Endothelial cell (in vitro differentiated cells): ENCODE measurements around the gene CDSN. TPM values are rescaled to one million over a fixed set of nuclear protein-coding genes. Genes with fewer than 3 reads are reported as not detected.

ENCODE experiments used
- DNase-seq: peaks from one replicate; pipeline ENCODE4 v3.0.0; 2021; ENCODE audit warnings: low spot score
- H3K27ac Mint-ChIP-seq: one replicate; pipeline ENCODE4 v1.8.0; 2021; ENCODE audit warnings: mixed read lengths, inconsistent platforms; ENCODE audit not compliant: unreplicated experiment
- H3K27me3 Mint-ChIP-seq: one replicate; pipeline ENCODE4 v1.8.0; 2021; ENCODE audit warnings: mild to moderate bottlenecking, moderate library complexity, mixed read lengths, inconsistent platforms; ENCODE audit not compliant: unreplicated experiment
- H3K36me3 Mint-ChIP-seq: one replicate; pipeline ENCODE4 v1.8.0; 2021; ENCODE audit warnings: mild to moderate bottlenecking, low read depth, mixed read lengths, inconsistent platforms; ENCODE audit not compliant: unreplicated experiment
- H3K4me1 Mint-ChIP-seq: one replicate; pipeline ENCODE4 v1.8.0; 2021; ENCODE audit warnings: mild to moderate bottlenecking, mixed read lengths, inconsistent platforms; ENCODE audit not compliant: unreplicated experiment
- H3K4me3 Mint-ChIP-seq: one replicate; pipeline ENCODE4 v1.8.0; 2021; ENCODE audit warnings: mild to moderate bottlenecking, mixed read lengths, inconsistent platforms; ENCODE audit not compliant: unreplicated experiment
- H3K9me3 Mint-ChIP-seq: one replicate; pipeline ENCODE4 v1.8.0; 2021; ENCODE audit warnings: mixed read lengths, inconsistent platforms; ENCODE audit not compliant: unreplicated experiment
- total RNA-seq: library from RNA; stranded (reverse); fragmentation: NEBNext Ultra II Directional; extraction: Animal tissue kit (Norgen Biotek cat#: 25700); gene quantifications from one replicate; pipeline ENCODE4 v1.2.1, GENCODE V29; 2021; ENCODE audit not compliant: unreplicated experiment
- TF ChIP-seq, protein P1 (sequence below): fragments of 200-600 bp; sonication (generic); IDR thresholded peaks from one replicate; pipeline ENCODE4 v1.5.0; 2021; ENCODE audit warnings: antibody characterized with exemption; ENCODE audit not compliant: unreplicated experiment

The CDSN gene
- total RNA-seq, 1 donor from 2014 or later = not detected

GRCh38 chr6:31149827-31150447 lies 29.7 kb upstream of the CDSN start:
- no peaks in the 10 kb centered on the region for H3K9me3 Mint-ChIP-seq
- H3K36me3 Mint-ChIP-seq = peaks cover 11% of the 10 kb centered on the region
- TF ChIP-seq, protein P1, sequence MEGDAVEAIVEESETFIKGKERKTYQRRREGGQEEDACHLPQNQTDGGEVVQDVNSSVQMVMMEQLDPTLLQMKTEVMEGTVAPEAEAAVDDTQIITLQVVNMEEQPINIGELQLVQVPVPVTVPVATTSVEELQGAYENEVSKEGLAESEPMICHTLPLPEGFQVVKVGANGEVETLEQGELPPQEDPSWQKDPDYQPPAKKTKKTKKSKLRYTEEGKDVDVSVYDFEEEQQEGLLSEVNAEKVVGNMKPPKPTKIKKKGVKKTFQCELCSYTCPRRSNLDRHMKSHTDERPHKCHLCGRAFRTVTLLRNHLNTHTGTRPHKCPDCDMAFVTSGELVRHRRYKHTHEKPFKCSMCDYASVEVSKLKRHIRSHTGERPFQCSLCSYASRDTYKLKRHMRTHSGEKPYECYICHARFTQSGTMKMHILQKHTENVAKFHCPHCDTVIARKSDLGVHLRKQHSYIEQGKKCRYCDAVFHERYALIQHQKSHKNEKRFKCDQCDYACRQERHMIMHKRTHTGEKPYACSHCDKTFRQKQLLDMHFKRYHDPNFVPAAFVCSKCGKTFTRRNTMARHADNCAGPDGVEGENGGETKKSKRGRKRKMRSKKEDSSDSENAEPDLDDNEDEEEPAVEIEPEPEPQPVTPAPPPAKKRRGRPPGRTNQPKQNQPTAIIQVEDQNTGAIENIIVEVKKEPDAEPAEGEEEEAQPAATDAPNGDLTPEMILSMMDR = no peak
- peaks cover 2% of the 10 kb centered on the region for H3K27me3 Mint-ChIP-seq
- no peak for DNase-seq
- no peaks in the 10 kb centered on the region for H3K4me1 Mint-ChIP-seq
- H3K27ac Mint-ChIP-seq = no peak overlapping the region
- no peak overlapping the region for H3K4me3 Mint-ChIP-seq

- Mint-ChIP-seq H3K4me3 (no peak overlapping the region), H3K9me3 (no peaks in the 10 kb centered on the region), H3K27ac (no peak overlapping the region), H3K36me3 (peaks cover 6% of the 10 kb centered on the region), H3K4me1 (peaks cover 12% of the 10 kb centered on the region), H3K27me3 (peaks cover 4% of the 10 kb centered on the region)
- TF ChIP-seq, protein P1 = no peak
- DNase-seq = no peak
Observed at GRCh38 chr6:31145386-31145785, 25.1 kb upstream of the CDSN start.

DNA sequence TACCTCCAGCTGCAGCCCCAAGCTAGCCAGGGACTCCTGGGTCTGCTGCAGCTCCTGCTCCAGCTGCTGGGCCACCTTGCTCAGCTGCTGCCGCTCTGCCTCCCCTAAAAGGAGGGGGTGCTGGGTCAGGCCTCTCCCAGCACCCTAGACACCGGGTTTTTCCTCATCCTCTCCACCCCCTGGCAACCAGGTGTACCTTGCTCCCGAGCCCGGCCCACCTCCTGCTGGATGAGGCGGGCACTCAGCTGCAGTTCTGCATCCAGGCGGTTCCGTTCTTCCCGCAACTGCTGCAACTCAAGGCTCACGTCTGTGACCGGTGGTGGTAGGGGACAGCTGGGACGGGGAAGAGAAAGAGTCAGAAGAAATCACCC lies 24.7 kb upstream of the CDSN start:
- TF ChIP-seq, protein P1 = no peak
- Mint-ChIP-seq H3K27me3 (peaks cover 4% of the 10 kb centered on the region), H3K9me3 (no peaks in the 10 kb centered on the region), H3K4me1 (peaks cover 15% of the 10 kb centered on the region), H3K27ac (no peak overlapping the region), H3K36me3 (peaks cover 6% of the 10 kb centered on the region), H3K4me3 (no peak overlapping the region)
- no peak for DNase-seq

DNA sequence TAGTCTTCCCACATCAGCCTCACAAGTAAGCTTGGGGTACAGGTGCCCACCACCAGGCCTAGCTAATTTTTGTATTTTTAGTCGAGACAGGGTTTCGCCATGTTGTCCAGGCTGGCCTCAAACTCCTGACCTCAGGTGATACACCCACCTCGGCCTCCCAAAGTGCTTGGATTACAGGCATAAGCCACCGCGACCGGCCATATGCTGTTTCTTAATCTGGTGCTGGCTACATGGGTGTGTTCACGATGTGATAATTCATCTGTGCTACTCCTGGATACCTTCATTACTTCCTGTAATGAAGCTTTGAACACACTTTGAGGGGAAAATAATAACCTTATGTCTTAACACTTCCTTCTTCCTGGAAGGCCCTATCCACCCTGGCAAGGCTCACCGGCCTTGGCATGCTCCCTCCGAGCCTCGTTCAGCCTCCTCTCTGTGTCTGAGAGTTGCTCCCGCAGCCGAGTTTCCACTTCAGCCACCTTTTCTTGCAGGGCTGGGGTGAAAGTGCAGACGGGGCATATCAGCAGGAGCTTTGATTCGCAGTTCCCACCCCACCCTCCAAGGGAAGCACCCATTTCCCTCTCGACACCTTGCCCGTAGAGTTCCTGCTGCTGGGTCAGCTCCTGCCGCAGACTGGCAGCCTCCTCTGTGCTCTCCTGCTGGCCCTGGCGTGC lies 24.2 kb upstream of the CDSN start:
- H3K4me3 Mint-ChIP-seq = no peak overlapping the region
- H3K9me3 Mint-ChIP-seq = no peaks in the 10 kb centered on the region
- no peak for DNase-seq
- peaks cover 6% of the 10 kb centered on the region for H3K36me3 Mint-ChIP-seq
- no peak overlapping the region for H3K27ac Mint-ChIP-seq
- peaks cover 5% of the 10 kb centered on the region for H3K27me3 Mint-ChIP-seq
- H3K4me1 Mint-ChIP-seq = peaks cover 20% of the 10 kb centered on the region
- TF ChIP-seq, protein P1 = no peak

DNA sequence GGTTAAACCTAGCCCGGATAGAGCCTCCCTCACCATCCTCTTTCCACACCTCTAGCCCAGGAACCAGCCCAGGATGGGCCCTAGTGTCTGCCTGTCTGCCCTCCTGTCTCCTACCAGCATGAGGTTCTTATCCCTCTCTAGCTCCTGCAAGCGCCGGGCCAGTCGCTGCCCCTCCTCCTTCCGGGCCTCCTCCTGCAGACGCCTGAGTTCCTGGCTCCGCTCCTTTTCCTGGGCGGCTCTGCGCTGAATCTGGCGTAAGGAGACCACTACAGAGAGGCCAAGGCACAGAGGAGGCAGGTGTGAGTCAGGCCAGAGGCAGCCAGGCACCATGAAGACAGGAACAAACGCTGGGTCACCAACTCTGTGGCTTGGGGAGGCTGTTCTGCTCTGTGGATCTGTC lies 22.9 kb upstream of the CDSN start:
- Mint-ChIP-seq H3K9me3 (no peaks in the 10 kb centered on the region), H3K36me3 (peaks cover 9% of the 10 kb centered on the region), H3K4me3 (peak overlapping the region; percentile 22), H3K4me1 (peaks cover 21% of the 10 kb centered on the region), H3K27me3 (peaks cover 5% of the 10 kb centered on the region), H3K27ac (no peak overlapping the region)
- DNase-seq = peak; percentile 23
- TF ChIP-seq, protein P1 = no peak
